ENCODE results near the gene TUBE1. TPM values are rescaled to one million over a fixed set of nuclear protein-coding genes. Genes with fewer than 3 reads are reported as not detected.

TUBE1 gene
- total RNA-seq, 1 donor: 49.6 TPM

DNA sequence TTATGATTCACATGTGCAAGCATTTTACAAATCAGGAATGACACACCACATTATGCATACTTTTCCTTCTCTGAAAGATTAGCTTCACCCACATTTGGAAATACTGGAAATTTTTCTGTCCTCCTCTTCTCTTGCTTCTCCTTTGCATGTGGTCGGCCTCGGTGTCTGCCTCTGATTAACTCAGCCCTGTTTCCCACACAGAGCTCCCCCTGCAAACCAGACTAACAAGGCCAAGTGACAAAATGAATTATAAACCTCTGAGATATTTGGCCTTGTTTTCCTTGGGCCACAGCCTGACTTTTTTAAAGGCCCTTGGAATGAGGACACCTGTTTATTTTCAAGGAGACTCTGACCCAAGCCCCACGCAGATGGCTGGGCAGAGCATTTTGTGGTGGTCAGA is 42.4 kb downstream of the TUBE1 start:
- peak overlapping the region; percentile 100 for H3K27ac ChIP-seq (ENCODE audit: low read depth, low read length)
- no peaks in the 10 kb centered on the region for H4K20me1 ChIP-seq (ENCODE audit: insufficient read depth, low read length)
- no peaks in the 10 kb centered on the region for H3K79me2 ChIP-seq (ENCODE audit: insufficient read depth, low read length)
- no peaks in the 10 kb centered on the region for H3K27me3 ChIP-seq (ENCODE audit: insufficient read depth, low read length)
- no peak overlapping the region for H3K4me3 ChIP-seq (ENCODE audit: insufficient read depth, low read length)
- DNase-seq (ENCODE audit: insufficient read length, low spot score, missing footprints): peak; percentile 94
- peak overlapping the region; percentile 3 for H3K4me2 ChIP-seq (ENCODE audit: insufficient read depth, low read length)
- H3K4me1 ChIP-seq (ENCODE audit: insufficient read depth, low read length): peaks cover 38% of the 10 kb centered on the region
- TF ChIP-seq, protein P1, sequence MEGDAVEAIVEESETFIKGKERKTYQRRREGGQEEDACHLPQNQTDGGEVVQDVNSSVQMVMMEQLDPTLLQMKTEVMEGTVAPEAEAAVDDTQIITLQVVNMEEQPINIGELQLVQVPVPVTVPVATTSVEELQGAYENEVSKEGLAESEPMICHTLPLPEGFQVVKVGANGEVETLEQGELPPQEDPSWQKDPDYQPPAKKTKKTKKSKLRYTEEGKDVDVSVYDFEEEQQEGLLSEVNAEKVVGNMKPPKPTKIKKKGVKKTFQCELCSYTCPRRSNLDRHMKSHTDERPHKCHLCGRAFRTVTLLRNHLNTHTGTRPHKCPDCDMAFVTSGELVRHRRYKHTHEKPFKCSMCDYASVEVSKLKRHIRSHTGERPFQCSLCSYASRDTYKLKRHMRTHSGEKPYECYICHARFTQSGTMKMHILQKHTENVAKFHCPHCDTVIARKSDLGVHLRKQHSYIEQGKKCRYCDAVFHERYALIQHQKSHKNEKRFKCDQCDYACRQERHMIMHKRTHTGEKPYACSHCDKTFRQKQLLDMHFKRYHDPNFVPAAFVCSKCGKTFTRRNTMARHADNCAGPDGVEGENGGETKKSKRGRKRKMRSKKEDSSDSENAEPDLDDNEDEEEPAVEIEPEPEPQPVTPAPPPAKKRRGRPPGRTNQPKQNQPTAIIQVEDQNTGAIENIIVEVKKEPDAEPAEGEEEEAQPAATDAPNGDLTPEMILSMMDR (IDR thresholded peaks at IDR 0.05; ENCODE audit: extremely low read depth, low read depth, low read length): no peak
- H2AFZ ChIP-seq (ENCODE audit: low read length): no peak overlapping the region
- H3K9me3 ChIP-seq (ENCODE audit: low read depth, low read length): no peaks in the 10 kb centered on the region
- H3K36me3 ChIP-seq (ENCODE audit: insufficient read depth, low read length): no peaks in the 10 kb centered on the region

DNA sequence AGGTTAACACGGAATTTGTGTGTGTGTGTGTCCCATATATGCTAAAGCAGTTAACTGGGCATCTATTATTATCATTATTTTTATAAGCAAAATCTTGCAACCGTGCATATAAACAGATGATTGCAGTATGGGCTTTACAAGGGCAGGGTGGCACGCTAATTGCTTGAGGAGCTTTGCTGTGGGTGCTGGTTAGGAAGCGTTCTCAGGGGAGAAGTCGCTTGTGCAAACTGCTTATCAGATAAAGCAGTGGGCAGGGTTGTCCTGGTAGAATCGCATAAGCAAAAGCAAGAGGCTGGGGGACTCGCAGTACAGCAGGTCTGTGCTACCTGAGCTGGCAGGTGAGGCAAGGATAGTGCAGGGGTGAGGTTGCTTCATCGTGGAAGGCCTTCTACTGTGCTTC is 43.1 kb downstream of the TUBE1 start:
- Histone ChIP-seq H3K79me2 (ENCODE audit: insufficient read depth, low read length) (no peaks in the 10 kb centered on the region), H2AFZ (ENCODE audit: low read length) (no peak overlapping the region), H3K4me2 (ENCODE audit: insufficient read depth, low read length) (peak overlapping the region; percentile 3), H3K4me3 (ENCODE audit: insufficient read depth, low read length) (no peak overlapping the region), H3K27ac (ENCODE audit: low read depth, low read length) (peak overlapping the region; percentile 100), H3K4me1 (ENCODE audit: insufficient read depth, low read length) (peaks cover 44% of the 10 kb centered on the region), H3K36me3 (ENCODE audit: insufficient read depth, low read length) (no peaks in the 10 kb centered on the region), H3K9me3 (ENCODE audit: low read depth, low read length) (no peaks in the 10 kb centered on the region), H4K20me1 (ENCODE audit: insufficient read depth, low read length) (no peaks in the 10 kb centered on the region), H3K27me3 (ENCODE audit: insufficient read depth, low read length) (no peaks in the 10 kb centered on the region)
- TF ChIP-seq, protein P1 (IDR thresholded peaks at IDR 0.05; ENCODE audit: extremely low read depth, low read depth, low read length): no peak
- peak; percentile 10 for DNase-seq (ENCODE audit: insufficient read length, low spot score, missing footprints)

DNA sequence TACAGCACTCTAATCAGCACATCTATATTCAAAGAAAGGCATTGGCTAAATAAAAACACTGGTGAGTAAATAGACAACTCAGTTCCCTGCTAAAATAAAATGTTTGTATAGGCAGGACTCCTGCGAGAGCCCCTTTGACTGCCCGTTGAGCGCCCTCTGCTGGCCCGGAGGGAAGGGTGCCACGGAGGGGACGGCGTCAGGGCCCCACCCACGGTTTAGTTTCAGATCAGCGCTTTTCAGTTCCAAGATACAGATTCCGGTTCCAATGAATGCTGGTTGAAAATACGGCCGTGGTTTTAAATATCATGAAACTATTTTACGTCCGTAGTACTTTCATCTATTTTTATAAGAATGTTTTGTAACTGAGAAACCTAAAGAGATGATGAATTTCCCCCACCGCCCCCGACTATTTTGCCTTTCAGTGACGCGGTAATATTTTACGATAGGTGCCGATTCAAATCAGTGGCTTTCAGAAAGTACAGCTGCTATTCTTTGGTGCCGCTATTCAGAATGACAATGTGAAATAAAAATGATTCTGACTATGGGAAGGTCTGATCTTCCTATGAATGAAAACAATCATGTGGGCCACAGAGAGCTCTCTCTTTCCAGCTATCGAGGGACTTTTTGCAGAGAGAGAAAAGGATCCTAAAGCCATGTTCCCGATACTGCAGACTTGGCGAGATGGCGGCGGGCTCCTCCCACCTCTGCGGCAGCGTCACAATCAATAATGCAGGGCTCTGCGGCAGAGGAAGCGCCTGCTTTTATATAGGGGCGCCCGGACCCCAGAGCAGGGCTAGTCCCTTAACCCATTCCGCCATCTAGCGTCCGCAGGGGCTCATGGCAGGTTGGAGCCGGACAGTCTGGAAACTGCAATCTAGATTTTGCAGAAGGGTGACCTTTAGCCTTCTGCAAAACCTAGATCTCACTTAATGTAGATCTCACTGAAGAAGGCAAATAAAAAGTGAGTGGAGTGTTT is 44.0 kb downstream of the TUBE1 start:
- H3K4me1 ChIP-seq (ENCODE audit: insufficient read depth, low read length): peaks cover 53% of the 10 kb centered on the region
- no peaks in the 10 kb centered on the region for H4K20me1 ChIP-seq (ENCODE audit: insufficient read depth, low read length)
- DNase-seq (ENCODE audit: insufficient read length, low spot score, missing footprints): peak; percentile 86
- H2AFZ ChIP-seq (ENCODE audit: low read length): peak overlapping the region; percentile 86
- no peaks in the 10 kb centered on the region for H3K27me3 ChIP-seq (ENCODE audit: insufficient read depth, low read length)
- no peaks in the 10 kb centered on the region for H3K9me3 ChIP-seq (ENCODE audit: low read depth, low read length)
- peak overlapping the region; percentile 82 for H3K4me3 ChIP-seq (ENCODE audit: insufficient read depth, low read length)
- peak overlapping the region; percentile 98 for H3K4me2 ChIP-seq (ENCODE audit: insufficient read depth, low read length)
- TF ChIP-seq, protein P1 (IDR thresholded peaks at IDR 0.05; ENCODE audit: extremely low read depth, low read depth, low read length): peak; percentile 97
- no peaks in the 10 kb centered on the region for H3K36me3 ChIP-seq (ENCODE audit: insufficient read depth, low read length)
- no peaks in the 10 kb centered on the region for H3K79me2 ChIP-seq (ENCODE audit: insufficient read depth, low read length)
- peak overlapping the region; percentile 100 for H3K27ac ChIP-seq (ENCODE audit: low read depth, low read length)

DNA sequence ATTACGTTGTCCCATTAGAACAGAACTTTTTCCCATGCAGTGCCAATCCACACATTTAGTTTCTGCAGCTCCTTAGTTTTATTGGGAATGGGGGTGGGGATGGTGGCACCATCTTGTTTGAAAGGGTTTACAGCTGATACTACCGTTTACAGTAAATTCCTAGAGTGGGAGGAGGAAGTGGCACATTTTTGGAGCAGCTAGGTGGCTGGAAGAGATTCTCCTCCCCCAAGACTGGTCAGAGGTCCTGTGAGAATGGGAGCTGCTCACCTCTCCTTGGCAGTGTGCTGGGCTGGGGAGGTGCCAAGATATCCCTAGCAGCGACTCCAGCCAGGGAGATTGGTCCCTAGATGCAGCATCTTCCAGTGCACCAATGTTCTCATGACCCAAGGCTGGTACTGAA is 45.7 kb downstream of the TUBE1 start:
- H3K4me3 ChIP-seq (ENCODE audit: insufficient read depth, low read length): no peak overlapping the region
- no peaks in the 10 kb centered on the region for H3K9me3 ChIP-seq (ENCODE audit: low read depth, low read length)
- peaks cover 69% of the 10 kb centered on the region for H3K4me1 ChIP-seq (ENCODE audit: insufficient read depth, low read length)
- H3K27ac ChIP-seq (ENCODE audit: low read depth, low read length): peak overlapping the region; percentile 100
- DNase-seq (ENCODE audit: insufficient read length, low spot score, missing footprints): peak; percentile 10
- H3K36me3 ChIP-seq (ENCODE audit: insufficient read depth, low read length): no peaks in the 10 kb centered on the region
- peak overlapping the region; percentile 2 for H2AFZ ChIP-seq (ENCODE audit: low read length)
- H3K27me3 ChIP-seq (ENCODE audit: insufficient read depth, low read length): no peaks in the 10 kb centered on the region
- H3K4me2 ChIP-seq (ENCODE audit: insufficient read depth, low read length): no peak overlapping the region
- TF ChIP-seq, protein P1 (IDR thresholded peaks at IDR 0.05; ENCODE audit: extremely low read depth, low read depth, low read length): no peak
- no peaks in the 10 kb centered on the region for H4K20me1 ChIP-seq (ENCODE audit: insufficient read depth, low read length)
- no peaks in the 10 kb centered on the region for H3K79me2 ChIP-seq (ENCODE audit: insufficient read depth, low read length)

All from osteoblast (primary cell).